ENCODE measurements around the gene MYH16. TPM values are rescaled to one million over a fixed set of nuclear protein-coding genes. Genes with fewer than 3 reads are reported as not detected.

MYH16 gene
- total RNA-seq, 1 experiment from 2014 or later = not detected

DNA sequence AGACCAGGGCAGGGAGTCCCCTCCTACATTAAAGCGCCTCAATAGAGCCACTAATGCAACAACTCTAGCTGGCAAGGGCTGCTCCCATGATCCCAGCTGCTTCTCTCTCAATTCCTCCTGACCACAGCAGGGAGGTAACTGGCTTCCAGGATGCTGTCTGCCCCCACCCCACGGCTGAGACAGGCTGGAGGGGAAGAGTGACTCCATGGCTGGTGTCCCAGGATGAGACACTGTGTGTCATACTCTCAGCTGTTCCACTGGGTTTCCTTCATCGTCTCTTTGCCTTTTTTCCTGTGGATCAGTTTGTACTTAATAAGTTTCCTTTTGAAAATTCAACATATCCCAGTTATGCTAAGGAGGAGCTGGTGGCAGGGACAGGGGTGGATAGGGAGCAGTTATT lies 27.7 kb upstream of the MYH16 start:
- intact Hi-C loops (cut with micrococcal nuclease; ENCODE audit: unreplicated experiment) = no loop called here
- Histone ChIP-seq H3K27me3 (replicated peaks; ENCODE audit: control insufficient read depth, insufficient read depth, low read length) (no peaks in the 10 kb centered on the region), H3K4me1 (0 out of 2 replicates have a peak, but pooled peaks cover 4% of the 10 kb centered on the region), H3K36me3 (ENCODE audit: control insufficient read depth, insufficient read depth, low read length) (no peaks in the 10 kb centered on the region), H3K4me3 (ENCODE audit: low read depth, low read length) (no peak overlapping the region), H3K9me3 (no peaks in the 10 kb centered on the region)
- ChIA-PET POLR2A (no interaction called here), CTCF (no interaction called here)
- Mint-ChIP-seq H3K27ac (ENCODE audit: unreplicated experiment) (no peak overlapping the region), H3K27me3 (ENCODE audit: insufficient read depth, unreplicated experiment) (no peaks in the 10 kb centered on the region), H3K9me3 (ENCODE audit: unreplicated experiment) (no peaks in the 10 kb centered on the region), H3K36me3 (ENCODE audit: insufficient read depth, unreplicated experiment) (no peaks in the 10 kb centered on the region), H3K4me1 (ENCODE audit: low read depth, unreplicated experiment) (no peaks in the 10 kb centered on the region), H3K4me3 (ENCODE audit: unreplicated experiment) (no peak overlapping the region)
- TF ChIP-seq, protein P1, sequence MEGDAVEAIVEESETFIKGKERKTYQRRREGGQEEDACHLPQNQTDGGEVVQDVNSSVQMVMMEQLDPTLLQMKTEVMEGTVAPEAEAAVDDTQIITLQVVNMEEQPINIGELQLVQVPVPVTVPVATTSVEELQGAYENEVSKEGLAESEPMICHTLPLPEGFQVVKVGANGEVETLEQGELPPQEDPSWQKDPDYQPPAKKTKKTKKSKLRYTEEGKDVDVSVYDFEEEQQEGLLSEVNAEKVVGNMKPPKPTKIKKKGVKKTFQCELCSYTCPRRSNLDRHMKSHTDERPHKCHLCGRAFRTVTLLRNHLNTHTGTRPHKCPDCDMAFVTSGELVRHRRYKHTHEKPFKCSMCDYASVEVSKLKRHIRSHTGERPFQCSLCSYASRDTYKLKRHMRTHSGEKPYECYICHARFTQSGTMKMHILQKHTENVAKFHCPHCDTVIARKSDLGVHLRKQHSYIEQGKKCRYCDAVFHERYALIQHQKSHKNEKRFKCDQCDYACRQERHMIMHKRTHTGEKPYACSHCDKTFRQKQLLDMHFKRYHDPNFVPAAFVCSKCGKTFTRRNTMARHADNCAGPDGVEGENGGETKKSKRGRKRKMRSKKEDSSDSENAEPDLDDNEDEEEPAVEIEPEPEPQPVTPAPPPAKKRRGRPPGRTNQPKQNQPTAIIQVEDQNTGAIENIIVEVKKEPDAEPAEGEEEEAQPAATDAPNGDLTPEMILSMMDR (IDR thresholded peaks at IDR 0.05; ENCODE audit: insufficient read depth in 1 of 2, low read depth in 1 of 2, low read length in 1 of 2, severe bottlenecking in 1 of 2, unreplicated experiment in 1 of 2) = no peak
- DNase-seq = no peak
- BruUV-seq (replicated peaks) = no TSS peak

DNA sequence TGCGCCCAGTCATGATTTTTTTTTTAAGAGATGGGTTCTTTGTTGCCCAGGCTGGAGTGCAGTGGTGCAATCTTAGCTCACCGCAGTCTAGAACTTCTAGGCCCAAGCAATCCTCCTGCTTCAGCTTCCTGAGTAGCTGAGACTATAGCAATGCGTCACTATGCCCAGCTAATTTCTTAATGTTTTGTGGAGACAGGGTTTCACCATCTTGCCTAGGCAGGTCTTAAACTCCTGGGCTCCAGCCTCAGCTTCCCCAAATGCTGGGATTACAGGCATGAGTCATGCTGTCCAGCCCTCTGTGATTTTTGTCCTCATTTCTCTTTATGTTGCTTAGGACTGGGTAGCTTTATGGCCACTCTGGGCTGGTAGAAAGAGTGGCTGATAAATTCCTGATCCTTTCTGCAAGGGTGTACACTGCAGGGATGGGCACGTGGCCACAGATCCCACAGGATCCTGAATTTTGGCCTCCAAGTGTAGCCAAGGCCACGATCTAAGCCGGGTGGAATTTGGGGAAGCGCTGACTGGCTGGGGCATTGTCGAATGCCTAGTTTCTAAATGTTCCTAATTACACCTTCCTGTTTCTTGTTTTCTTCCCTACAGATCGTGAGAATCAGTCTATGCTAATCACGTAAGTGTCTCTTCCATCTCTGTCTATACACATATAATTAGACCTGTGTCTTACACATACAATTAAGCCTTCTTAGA lies 24.1 kb upstream of the MYH16 start:
- H3K4me3 Mint-ChIP-seq (ENCODE audit: unreplicated experiment) = no peak overlapping the region
- no peaks in the 10 kb centered on the region for H3K9me3 ChIP-seq
- intact Hi-C loops (cut with micrococcal nuclease; ENCODE audit: unreplicated experiment) = no loop called here

DNA sequence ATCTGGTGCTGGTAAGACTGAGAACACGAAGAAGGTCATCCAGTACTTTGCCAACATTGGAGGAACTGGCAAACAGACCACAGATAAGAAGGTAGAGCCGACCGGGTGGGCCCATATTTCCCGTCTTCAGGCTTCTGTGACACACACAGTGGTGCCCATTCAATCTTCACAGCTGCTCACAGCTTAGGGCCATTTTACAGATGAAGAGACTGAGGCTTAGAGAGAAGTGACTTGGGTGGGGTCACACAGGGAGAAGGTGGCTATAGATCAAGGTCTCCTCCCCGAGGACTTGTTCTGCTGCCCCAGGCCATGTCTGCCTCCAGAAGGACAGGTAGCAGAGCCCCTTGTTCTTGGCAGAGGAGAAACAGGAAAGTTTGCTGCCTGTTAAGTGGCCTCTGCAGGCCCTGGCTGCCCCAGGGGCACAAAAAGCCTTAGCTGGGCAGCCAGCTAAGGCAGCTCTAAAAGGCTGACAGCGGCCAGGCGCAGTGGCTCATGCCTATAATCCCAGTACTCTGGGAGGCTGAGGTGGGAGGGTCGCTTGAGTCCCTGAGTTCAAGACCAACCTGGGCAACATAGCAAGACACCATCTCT lies 22.6 kb upstream of the MYH16 start:
- CTCF ChIA-PET = no interaction called here
- H3K27me3 Mint-ChIP-seq (ENCODE audit: insufficient read depth, unreplicated experiment) = no peaks in the 10 kb centered on the region
- no peak overlapping the region for H3K27ac Mint-ChIP-seq (ENCODE audit: unreplicated experiment)
- no peaks in the 10 kb centered on the region for H3K9me3 Mint-ChIP-seq (ENCODE audit: unreplicated experiment)
- POLR2A ChIA-PET = no interaction called here
- no peaks in the 10 kb centered on the region for H3K36me3 ChIP-seq (ENCODE audit: control insufficient read depth, insufficient read depth, low read length)
- H3K4me1 ChIP-seq = 0 out of 2 replicates have a peak, but pooled peaks cover 4% of the 10 kb centered on the region
- intact Hi-C loops (cut with micrococcal nuclease; ENCODE audit: unreplicated experiment) = no loop called here
- no peaks in the 10 kb centered on the region for H3K36me3 Mint-ChIP-seq (ENCODE audit: insufficient read depth, unreplicated experiment)
- H3K27me3 ChIP-seq (replicated peaks; ENCODE audit: control insufficient read depth, insufficient read depth, low read length) = no peaks in the 10 kb centered on the region
- no peak overlapping the region for H3K4me3 Mint-ChIP-seq (ENCODE audit: unreplicated experiment)
- DNase-seq = no peak
- H3K4me1 Mint-ChIP-seq (ENCODE audit: low read depth, unreplicated experiment) = no peaks in the 10 kb centered on the region
- H3K9me3 ChIP-seq = no peaks in the 10 kb centered on the region
- TF ChIP-seq, protein P1 (IDR thresholded peaks at IDR 0.05; ENCODE audit: insufficient read depth in 1 of 2, low read depth in 1 of 2, low read length in 1 of 2, severe bottlenecking in 1 of 2, unreplicated experiment in 1 of 2) = no peak
- no TSS peak for BruUV-seq (replicated peaks)
- no peak overlapping the region for H3K4me3 ChIP-seq (ENCODE audit: low read depth, low read length)

More for the DNA sequence above, 24.1 kb upstream of the MYH16 start:
- no peaks in the 10 kb centered on the region for H3K4me1 Mint-ChIP-seq (ENCODE audit: low read depth, unreplicated experiment)
- no peak for DNase-seq
- no peaks in the 10 kb centered on the region for H3K27me3 Mint-ChIP-seq (ENCODE audit: insufficient read depth, unreplicated experiment)
- BruUV-seq (replicated peaks) = no TSS peak
- Histone ChIP-seq H3K27me3 (replicated peaks; ENCODE audit: control insufficient read depth, insufficient read depth, low read length) (no peaks in the 10 kb centered on the region), H3K36me3 (ENCODE audit: control insufficient read depth, insufficient read depth, low read length) (no peaks in the 10 kb centered on the region), H3K4me3 (ENCODE audit: low read depth, low read length) (no peak overlapping the region), H3K4me1 (0 out of 2 replicates have a peak, but pooled peaks cover 4% of the 10 kb centered on the region)
- no peaks in the 10 kb centered on the region for H3K36me3 Mint-ChIP-seq (ENCODE audit: insufficient read depth, unreplicated experiment)
- TF ChIP-seq, protein P1 (IDR thresholded peaks at IDR 0.05; ENCODE audit: insufficient read depth in 1 of 2, low read depth in 1 of 2, low read length in 1 of 2, severe bottlenecking in 1 of 2, unreplicated experiment in 1 of 2) = no peak
- no peak overlapping the region for H3K27ac Mint-ChIP-seq (ENCODE audit: unreplicated experiment)
- CTCF ChIA-PET = interaction anchor here (0.6 kb wide), 2 partner anchors 36 to 48 kb away, joined by 3 read pairs; no protein-coding TSS in a partner anchor
- POLR2A ChIA-PET = interaction anchor here (0.6 kb wide), 1 partner anchor 223 kb away, joined by 5 read pairs; no protein-coding TSS in a partner anchor
- H3K9me3 Mint-ChIP-seq (ENCODE audit: unreplicated experiment) = no peaks in the 10 kb centered on the region
